Epithelial cell of esophagus (primary cell): ENCODE data around the gene MEIS1.

Source experiments
- DNase-seq: peaks from one replicate; pipeline ENCODE4 v3.0.0; 2010; ENCODE audit warnings: low read depth
- H3K4me3 ChIP-seq: 2 replicates; pipeline ENCODE4 v1.5.1; 2011; ENCODE audit warnings: mild to moderate bottlenecking, low read length, control low read depth
- TF ChIP-seq, protein P1 (sequence below): IDR thresholded peaks from 2 replicates; pipeline ENCODE4 v1.5.1; 2011; ENCODE audit warnings: low read depth, mild to moderate bottlenecking, low read length, control low read depth, inconsistent platforms; ENCODE audit not compliant: insufficient read depth; ENCODE audit errors: missing control alignments

The MEIS1 gene

DNA sequence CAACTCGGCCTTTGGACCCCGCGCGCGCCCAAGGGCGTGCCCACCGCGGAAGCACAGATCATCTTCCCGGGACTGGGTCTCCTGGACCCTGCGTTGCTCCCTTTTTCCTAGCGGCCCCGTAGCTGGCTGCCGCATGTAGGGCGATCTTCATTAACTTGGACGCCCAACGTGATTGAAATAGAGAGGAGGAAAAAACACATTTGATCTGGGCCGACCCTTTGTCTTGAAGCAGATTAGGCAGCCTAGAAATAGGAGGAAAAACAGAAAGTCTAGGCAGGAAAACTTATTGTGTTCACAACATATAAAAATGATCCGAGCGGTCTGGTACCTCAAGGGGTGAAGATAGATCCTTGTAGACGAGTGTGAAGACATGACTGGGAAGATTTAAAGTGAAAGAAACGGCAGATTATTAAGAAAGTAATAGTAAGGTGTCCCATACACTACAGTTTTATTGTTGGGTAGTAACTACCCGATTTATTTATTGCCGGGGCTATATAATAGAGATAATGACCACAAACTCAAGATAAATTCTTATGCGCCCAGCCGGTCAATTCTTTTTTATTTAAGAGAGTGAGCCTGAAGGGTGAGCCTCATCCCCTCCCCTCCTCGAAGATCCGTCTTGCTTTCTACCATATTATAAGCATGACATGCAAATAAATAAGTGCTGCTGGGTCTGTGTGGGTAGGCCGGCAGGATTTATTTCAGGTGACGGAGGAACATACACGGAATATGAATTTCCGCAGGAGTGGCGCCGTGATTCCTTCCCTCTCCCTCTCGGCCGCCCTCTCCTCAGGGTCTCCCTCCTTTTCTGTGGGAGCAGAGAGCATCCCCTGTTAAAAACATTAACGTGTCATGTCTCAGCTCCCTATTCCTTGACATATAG lies 147.4 kb downstream of the MEIS1 start:
- TF ChIP-seq, protein P1, sequence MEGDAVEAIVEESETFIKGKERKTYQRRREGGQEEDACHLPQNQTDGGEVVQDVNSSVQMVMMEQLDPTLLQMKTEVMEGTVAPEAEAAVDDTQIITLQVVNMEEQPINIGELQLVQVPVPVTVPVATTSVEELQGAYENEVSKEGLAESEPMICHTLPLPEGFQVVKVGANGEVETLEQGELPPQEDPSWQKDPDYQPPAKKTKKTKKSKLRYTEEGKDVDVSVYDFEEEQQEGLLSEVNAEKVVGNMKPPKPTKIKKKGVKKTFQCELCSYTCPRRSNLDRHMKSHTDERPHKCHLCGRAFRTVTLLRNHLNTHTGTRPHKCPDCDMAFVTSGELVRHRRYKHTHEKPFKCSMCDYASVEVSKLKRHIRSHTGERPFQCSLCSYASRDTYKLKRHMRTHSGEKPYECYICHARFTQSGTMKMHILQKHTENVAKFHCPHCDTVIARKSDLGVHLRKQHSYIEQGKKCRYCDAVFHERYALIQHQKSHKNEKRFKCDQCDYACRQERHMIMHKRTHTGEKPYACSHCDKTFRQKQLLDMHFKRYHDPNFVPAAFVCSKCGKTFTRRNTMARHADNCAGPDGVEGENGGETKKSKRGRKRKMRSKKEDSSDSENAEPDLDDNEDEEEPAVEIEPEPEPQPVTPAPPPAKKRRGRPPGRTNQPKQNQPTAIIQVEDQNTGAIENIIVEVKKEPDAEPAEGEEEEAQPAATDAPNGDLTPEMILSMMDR: no peak
- no peak for DNase-seq
- peak overlapping the region; percentile 50 for H3K4me3 ChIP-seq

DNA sequence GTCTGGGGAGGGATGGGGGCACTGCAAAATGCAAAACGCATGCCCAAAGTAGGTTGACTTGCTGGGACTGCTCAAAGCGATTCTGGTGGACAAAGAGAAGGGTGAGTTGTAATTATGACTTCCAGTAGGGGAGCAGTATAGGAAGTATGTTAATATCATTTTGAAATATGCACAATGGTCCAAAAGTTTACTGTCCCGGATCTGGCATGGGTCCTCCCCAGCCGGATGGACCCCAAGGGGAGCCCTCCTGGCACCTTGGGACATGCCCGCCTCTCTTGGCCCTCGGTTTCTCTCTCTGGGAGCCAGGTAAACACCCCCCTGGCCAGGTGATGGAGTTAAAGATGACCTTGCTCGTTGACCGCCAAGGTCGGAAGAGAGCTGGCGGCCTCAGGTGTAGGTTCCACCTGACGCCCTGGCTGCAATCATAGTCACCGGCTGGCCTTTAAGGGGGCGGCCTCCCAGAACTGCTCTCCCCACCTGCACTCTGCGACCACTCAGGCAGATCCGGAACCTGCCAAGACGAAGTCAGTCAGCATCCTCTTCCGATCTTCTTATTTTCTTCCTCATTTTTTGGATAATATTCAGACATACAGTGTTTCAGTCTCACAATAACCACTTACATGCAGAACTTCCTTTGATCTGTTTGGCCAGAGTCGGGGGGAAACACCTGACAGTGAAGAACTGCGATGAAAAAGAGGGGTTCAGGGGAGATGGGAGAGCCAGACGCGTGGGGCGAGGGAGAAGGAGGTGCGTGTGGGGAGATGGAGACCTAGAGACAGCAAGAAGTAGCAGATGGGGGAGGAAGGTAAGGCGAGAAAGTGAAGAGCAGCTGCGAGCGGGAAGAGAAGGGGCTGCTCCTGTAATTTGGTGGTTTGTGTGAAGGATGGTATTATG lies 148.3 kb downstream of the MEIS1 start:
- no peak for DNase-seq
- TF ChIP-seq, protein P1: no peak
- no peak overlapping the region for H3K4me3 ChIP-seq

DNA sequence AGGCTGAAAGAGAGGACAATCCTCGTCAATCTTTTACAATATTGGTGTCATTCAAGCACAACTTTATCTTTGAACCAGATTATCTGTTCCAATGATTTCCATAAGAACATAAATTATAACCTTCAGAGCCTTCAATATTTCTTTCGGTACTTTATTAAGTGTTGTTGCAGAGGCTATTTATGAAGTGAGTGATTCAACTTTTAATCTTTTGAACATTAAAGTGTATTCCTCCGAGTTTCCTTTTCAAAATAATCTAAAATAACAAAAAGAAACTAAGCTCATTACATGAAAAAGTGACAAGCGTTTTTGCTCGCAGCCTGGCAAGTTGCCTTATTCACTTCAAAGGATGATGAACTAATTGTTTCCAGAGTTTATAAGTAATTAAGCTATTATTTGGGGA lies 149.0 kb downstream of the MEIS1 start:
- TF ChIP-seq, protein P1: no peak
- DNase-seq: no peak
- no peak overlapping the region for H3K4me3 ChIP-seq

DNA sequence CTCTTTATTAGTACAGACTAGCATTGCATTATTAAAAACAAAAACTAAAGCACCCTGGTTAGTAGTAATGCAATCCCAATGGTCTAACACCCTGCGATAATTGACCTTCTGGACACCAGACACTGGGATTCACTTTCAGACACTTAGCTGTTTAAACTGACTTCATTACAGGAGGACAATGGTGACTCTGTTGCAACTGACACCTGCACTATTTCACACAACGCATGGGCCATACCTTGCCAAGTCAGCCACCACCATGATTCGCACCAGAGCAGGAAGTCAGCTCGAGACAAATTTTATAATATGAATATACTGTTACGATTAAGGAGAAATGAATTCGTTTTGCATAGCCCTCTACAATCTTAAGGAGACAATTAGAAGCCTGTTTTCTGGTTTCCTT lies 150.7 kb downstream of the MEIS1 start:
- no peak overlapping the region for H3K4me3 ChIP-seq
- TF ChIP-seq, protein P1: no peak
- DNase-seq: no peak

DNA sequence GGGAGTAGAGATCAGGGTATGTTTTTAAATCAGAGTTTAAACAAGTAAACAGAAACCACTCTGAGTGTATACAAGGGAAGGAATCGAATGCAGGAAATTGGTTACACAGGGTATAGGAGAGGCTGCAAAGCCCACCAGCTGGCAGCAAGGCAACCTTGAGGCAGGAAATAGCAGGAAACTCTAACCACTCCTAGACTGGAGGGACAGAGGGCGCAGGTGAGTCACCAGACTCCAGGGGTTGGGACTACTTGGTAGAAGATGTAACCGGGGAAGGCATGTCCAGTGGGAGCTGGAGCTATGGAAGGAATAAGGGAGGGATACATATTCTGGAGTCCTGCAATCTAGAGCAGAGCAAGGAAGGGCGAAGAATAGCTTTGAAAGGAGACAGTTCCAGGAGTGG lies 152.3 kb downstream of the MEIS1 start:
- H3K4me3 ChIP-seq: no peak overlapping the region
- TF ChIP-seq, protein P1: peak; percentile 34
- peak; percentile 44 for DNase-seq

DNA sequence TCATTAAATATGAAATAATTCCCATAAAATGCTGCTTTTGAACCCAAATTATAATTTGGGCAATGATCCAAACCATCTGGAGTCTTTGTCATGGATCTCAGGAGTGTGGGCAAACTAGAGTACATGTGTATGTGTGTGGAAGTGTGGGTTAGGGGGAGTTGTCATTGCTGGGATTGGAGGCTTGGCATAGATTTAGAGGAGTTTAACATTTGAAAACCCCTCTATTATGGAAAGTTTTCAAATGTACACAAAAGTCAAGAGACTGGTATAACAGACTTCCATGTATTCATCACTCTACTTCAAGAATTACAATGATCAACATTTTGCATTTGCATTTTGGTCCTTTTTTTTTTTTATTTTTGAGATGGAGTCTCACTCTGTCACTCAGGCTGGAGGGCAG lies 159.1 kb downstream of the MEIS1 start:
- TF ChIP-seq, protein P1: no peak
- DNase-seq: no peak
- H3K4me3 ChIP-seq: no peak overlapping the region
